SH-SY5Y (cell line): Measurements from ENCODE around the gene ZC3H14.

Source experiments
- GATA2 ChIP-seq: IDR thresholded peaks from 2 replicates; pipeline ENCODE4 v1.6.1; 2011; ENCODE audit warnings: mild to moderate bottlenecking, low read depth, low read length
- GATA3 ChIP-seq: IDR thresholded peaks from 2 replicates; pipeline ENCODE4 v1.6.1; 2011; ENCODE audit warnings: low read depth, mild to moderate bottlenecking, low read length, moderate library complexity

- no peak; the same call in none of the 2 replicates for TF ChIP-seq GATA2
- no peak for TF ChIP-seq GATA3
Measured at GRCh38 chr14:88562831-88563686, at the start of gene ZC3H14.
